Central memory CD8-positive, alpha-beta T cell (primary cell): ENCODE measurements around the gene MSANTD3.
"Not testable (repeated sequence)": the region's sequence is repeated elsewhere in the genome, so short reads cannot be mapped to it uniquely, and the experiment has no call there.

Experiments
- ATAC-seq: fragments of 150-1000 bp; cut with Tn5 transposase; replicated peaks from 2 replicates; pipeline ENCODE4 v1.10.0; 2022; ENCODE audit warnings: mild to moderate bottlenecking, moderate FRiP score, moderate number of reproducible peaks; ENCODE audit not compliant: poor library complexity, severe bottlenecking; ENCODE audit errors: extremely low read depth
- DNase-seq, 2 donors: peaks; one replicate each; pipeline ENCODE4 v3.0.0; 2021; ENCODE audit warnings: low spot score in 2 of 2
- H3K27ac Mint-ChIP-seq: one replicate; pipeline ENCODE4 v1.8.0; 2022; ENCODE audit warnings: low read depth, mild to moderate bottlenecking, moderate library complexity, mixed read lengths
- H3K27me3 Mint-ChIP-seq: one replicate; pipeline ENCODE4 v1.8.0; 2022; ENCODE audit warnings: mixed read lengths
- H3K36me3 Mint-ChIP-seq: one replicate; pipeline ENCODE4 v1.8.0; 2022; ENCODE audit warnings: mild to moderate bottlenecking, moderate library complexity, mixed read lengths; ENCODE audit not compliant: insufficient read depth
- H3K4me1 Mint-ChIP-seq: one replicate; pipeline ENCODE4 v1.8.0; 2022; ENCODE audit warnings: mixed read lengths
- H3K4me3 Mint-ChIP-seq: one replicate; pipeline ENCODE4 v1.8.0; 2022; ENCODE audit warnings: mild to moderate bottlenecking, moderate library complexity, mixed read lengths
- H3K9me3 Mint-ChIP-seq: one replicate; pipeline ENCODE4 v1.8.0; 2022; ENCODE audit warnings: mixed read lengths

MSANTD3 gene

GRCh38 chr9:100432736-100433135 lies 5.8 kb downstream of the MSANTD3 start:
- ATAC-seq (no peak), DNase-seq (no peak)
- Mint-ChIP-seq H3K27me3 (no peaks in the 10 kb centered on the region), H3K4me1 (peaks cover 51% of the 10 kb centered on the region), H3K36me3 (peaks cover 4% of the 10 kb centered on the region), H3K4me3 (no peak overlapping the region), H3K27ac (no peak overlapping the region), H3K9me3 (no peaks in the 10 kb centered on the region)

DNA sequence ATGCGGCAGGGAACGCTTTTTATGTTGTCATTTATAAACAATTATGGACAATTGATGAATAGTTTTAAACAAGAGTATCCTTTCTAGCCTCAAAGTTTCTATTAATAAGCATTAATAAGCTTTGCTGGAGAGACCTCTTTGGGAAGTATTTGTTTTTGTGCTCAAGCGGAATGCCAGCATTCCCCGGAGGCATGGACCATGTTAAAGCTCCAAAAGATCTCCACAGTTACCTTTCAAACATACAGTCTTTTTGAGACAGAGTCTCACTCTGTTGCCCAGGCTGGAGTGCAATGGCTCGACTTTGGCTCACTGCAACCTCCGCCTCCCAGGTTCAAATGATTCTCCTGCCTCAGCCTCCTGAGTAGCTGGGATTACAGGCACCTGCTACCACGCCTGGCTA lies 9.6 kb downstream of the MSANTD3 start:
- no peaks in the 10 kb centered on the region for H3K27me3 Mint-ChIP-seq
- ATAC-seq (no peak), DNase-seq (no peak)
- H3K36me3 Mint-ChIP-seq = peaks cover 10% of the 10 kb centered on the region
- H3K27ac Mint-ChIP-seq = no peak overlapping the region
- no peak overlapping the region for H3K4me3 Mint-ChIP-seq
- peaks cover 26% of the 10 kb centered on the region for H3K4me1 Mint-ChIP-seq
- H3K9me3 Mint-ChIP-seq = no peaks in the 10 kb centered on the region

GRCh38 chr9:100437860-100438805 lies 11.2 kb downstream of the MSANTD3 start:
- Mint-ChIP-seq H3K4me3 (no peak overlapping the region), H3K27me3 (no peaks in the 10 kb centered on the region), H3K4me1 (peaks cover 16% of the 10 kb centered on the region), H3K9me3 (no peaks in the 10 kb centered on the region), H3K36me3 (peaks cover 16% of the 10 kb centered on the region), H3K27ac (no peak overlapping the region)
- ATAC-seq = peak; percentile 43
- peak; percentile 44 to 48 for DNase-seq

GRCh38 chr9:100440071-100440470 lies 13.1 kb downstream of the MSANTD3 start:
- H3K9me3 Mint-ChIP-seq = no peaks in the 10 kb centered on the region
- no peak overlapping the region for H3K4me3 Mint-ChIP-seq
- ATAC-seq (no peak), DNase-seq (no peak)
- H3K4me1 Mint-ChIP-seq = peaks cover 11% of the 10 kb centered on the region
- H3K36me3 Mint-ChIP-seq = peaks cover 19% of the 10 kb centered on the region
- H3K27me3 Mint-ChIP-seq = no peaks in the 10 kb centered on the region
- H3K27ac Mint-ChIP-seq = no peak overlapping the region

DNA sequence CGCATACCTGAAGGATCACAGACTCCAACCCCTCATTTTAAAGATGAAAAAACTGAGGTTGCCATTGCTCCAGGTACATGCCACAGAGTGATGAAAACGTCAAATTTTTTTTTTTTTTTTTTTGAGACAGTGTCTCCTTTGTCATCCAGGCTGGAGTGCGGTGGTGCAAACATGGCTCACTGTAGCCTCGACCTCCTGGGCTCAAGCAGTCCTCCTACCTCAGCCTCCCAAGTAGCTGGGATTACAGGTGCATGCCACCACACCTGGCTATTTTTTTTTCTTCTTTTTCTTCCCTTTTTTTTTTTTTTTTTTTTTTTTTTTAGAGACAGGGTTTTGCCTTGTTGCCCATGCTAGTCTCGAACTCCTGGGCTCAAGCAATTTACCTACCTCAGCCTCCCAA lies 13.5 kb downstream of the MSANTD3 start:
- not testable (repeated sequence) for H3K9me3 Mint-ChIP-seq, H3K4me3 Mint-ChIP-seq, H3K27me3 Mint-ChIP-seq, H3K27ac Mint-ChIP-seq, DNase-seq, ATAC-seq
- H3K4me1 Mint-ChIP-seq = peaks cover 11% of the 10 kb centered on the region
- peaks cover 19% of the 10 kb centered on the region for H3K36me3 Mint-ChIP-seq

GRCh38 chr9:100441911-100442361 lies 15.0 kb downstream of the MSANTD3 start:
- DNase-seq (no peak), ATAC-seq (no peak)
- H3K27me3 Mint-ChIP-seq = no peaks in the 10 kb centered on the region
- H3K36me3 Mint-ChIP-seq = peaks cover 20% of the 10 kb centered on the region
- H3K9me3 Mint-ChIP-seq = no peaks in the 10 kb centered on the region
- no peak overlapping the region for H3K27ac Mint-ChIP-seq
- no peak overlapping the region for H3K4me3 Mint-ChIP-seq
- peaks cover 11% of the 10 kb centered on the region for H3K4me1 Mint-ChIP-seq

- Mint-ChIP-seq H3K36me3 (peaks cover 21% of the 10 kb centered on the region), H3K9me3 (no peaks in the 10 kb centered on the region), H3K27me3 (no peaks in the 10 kb centered on the region), H3K4me3 (no peak overlapping the region), H3K4me1 (peaks cover 7% of the 10 kb centered on the region), H3K27ac (no peak overlapping the region)
- DNase-seq (no peak), ATAC-seq (no peak)
Measured at GRCh38 chr9:100443781-100444768, 17.1 kb downstream of the MSANTD3 start.

DNA sequence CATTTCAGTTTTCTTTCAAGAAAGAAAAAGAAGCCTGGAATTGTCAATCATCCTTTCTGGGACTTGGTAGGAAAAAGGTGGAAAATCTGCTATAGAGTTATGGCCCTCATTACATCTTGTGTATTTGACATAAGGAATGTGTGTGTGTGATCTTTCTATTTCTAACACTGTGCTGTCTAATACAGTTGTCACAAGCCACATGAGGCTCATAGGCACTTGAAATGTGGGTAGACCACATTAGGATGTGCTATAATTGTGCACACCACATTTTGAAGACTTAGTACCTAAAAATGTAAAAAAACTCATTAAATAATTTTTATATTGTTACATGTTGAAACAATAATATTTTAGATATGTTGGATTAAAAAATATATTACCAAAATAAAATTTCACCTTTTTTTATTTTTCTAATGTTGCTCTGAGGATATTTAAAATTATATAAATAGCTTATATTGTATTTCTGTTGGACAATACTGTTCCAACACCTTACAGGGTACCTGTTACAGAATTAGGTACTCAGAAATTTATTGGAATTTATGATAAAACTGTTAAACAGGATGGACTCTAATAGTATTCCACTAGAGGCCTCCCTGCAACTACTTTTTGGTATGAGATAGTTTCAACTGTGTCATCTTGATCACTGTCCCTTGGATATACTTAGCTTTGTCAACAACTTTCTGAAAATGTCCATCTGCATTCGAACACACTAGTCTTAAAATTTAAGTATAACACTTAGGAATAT lies 18.4 kb downstream of the MSANTD3 start:
- ATAC-seq (no peak), DNase-seq (no peak)
- no peaks in the 10 kb centered on the region for H3K27me3 Mint-ChIP-seq
- no peak overlapping the region for H3K27ac Mint-ChIP-seq
- H3K4me3 Mint-ChIP-seq = no peak overlapping the region
- peaks cover 19% of the 10 kb centered on the region for H3K36me3 Mint-ChIP-seq
- H3K9me3 Mint-ChIP-seq = no peaks in the 10 kb centered on the region
- H3K4me1 Mint-ChIP-seq = peaks cover 7% of the 10 kb centered on the region

DNA sequence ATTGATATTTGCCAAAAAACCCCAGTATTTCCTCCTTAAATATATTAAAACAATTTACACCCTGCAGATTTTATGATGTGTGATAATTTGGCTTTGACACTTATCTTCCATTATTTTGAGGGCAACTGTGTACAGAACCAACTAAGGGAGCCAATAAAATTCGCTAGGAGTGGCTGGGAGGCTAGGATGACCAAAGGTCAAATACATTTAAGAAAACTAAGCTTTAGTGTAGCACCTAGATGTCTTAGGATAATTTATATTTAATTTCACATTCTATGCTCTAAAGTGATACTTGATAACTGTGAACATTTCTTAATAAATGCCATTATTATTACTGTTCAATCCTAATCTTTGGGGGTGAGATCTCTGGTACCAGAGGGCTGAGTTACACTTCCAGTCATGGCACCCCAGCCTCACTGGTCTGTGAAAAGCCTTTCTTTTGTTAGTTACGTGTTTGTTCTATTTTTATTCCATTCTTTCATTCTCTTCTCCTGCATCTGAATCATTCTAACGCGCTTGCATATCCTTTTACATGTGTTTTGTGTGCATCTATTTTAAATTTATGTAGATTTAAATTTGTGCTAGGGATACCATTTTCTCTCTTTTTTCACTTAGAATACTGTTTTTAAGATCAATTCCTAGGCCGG lies 19.1 kb downstream of the MSANTD3 start:
- Mint-ChIP-seq H3K27me3 (no peaks in the 10 kb centered on the region), H3K4me1 (peaks cover 7% of the 10 kb centered on the region), H3K36me3 (peaks cover 19% of the 10 kb centered on the region), H3K9me3 (no peaks in the 10 kb centered on the region), H3K27ac (no peak overlapping the region), H3K4me3 (no peak overlapping the region)
- ATAC-seq (no peak), DNase-seq (no peak)

GRCh38 chr9:100447041-100447440 lies 20.1 kb downstream of the MSANTD3 start:
- no peak overlapping the region for H3K27ac Mint-ChIP-seq
- H3K27me3 Mint-ChIP-seq = no peaks in the 10 kb centered on the region
- H3K4me1 Mint-ChIP-seq = peaks cover 7% of the 10 kb centered on the region
- H3K9me3 Mint-ChIP-seq = no peaks in the 10 kb centered on the region
- no peak overlapping the region for H3K4me3 Mint-ChIP-seq
- H3K36me3 Mint-ChIP-seq = peaks cover 17% of the 10 kb centered on the region
- DNase-seq = no peak
- ATAC-seq = no peak

DNA sequence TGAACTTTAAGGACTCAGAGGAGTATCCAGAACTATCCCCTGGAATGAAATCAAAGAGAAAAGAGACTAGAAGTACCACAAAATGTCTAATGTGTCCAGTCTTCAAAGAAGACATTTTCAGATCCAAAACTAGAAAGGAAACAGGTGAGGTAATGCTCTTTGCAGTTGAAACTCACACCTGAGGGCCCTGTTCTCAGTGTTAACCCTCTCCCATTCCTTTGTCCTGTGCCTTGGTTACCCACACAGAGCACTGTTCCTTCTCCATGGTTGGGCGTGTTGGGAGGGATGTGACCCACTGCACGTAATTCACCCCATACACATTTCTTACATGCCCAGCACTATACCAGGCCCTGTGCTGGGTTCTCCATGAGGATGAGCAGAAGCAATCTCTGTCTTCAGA lies 21.3 kb downstream of the MSANTD3 start:
- no peak for ATAC-seq
- peaks cover 13% of the 10 kb centered on the region for H3K36me3 Mint-ChIP-seq
- no peak overlapping the region for H3K27ac Mint-ChIP-seq
- no peaks in the 10 kb centered on the region for H3K9me3 Mint-ChIP-seq
- no peak overlapping the region for H3K4me3 Mint-ChIP-seq
- peaks cover 7% of the 10 kb centered on the region for H3K4me1 Mint-ChIP-seq
- DNase-seq = no peak
- H3K27me3 Mint-ChIP-seq = no peaks in the 10 kb centered on the region

DNA sequence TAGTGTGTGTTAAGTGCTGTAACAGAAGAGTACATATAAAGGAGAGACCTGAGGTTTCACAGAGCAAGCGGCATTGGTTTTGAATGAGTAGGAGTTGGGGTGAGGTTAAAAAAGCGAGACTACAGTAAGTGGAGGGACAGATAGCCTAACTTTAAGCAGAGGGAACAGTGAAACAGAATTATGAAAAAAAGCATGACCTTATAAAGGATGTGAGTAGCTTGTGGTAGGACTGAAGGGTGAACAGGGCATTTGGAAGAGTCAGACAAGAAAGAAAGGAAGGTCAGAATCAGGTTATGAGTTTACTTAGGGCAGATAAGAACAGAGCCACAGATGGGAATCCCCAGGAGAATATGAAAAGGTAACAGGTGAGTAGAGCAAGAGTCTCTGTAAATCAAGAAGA lies 22.5 kb downstream of the MSANTD3 start:
- Mint-ChIP-seq H3K4me3 (no peak overlapping the region), H3K4me1 (peaks cover 2% of the 10 kb centered on the region), H3K27me3 (no peaks in the 10 kb centered on the region), H3K9me3 (no peaks in the 10 kb centered on the region), H3K27ac (no peak overlapping the region), H3K36me3 (peaks cover 10% of the 10 kb centered on the region)
- DNase-seq (no peak), ATAC-seq (no peak)
